CD4-positive, alpha-beta T cell treated with Interferon gamma for 1 hour (primary cell): ENCODE data around the gene DUSP1.
"Not testable (repeated sequence)": the region's sequence is repeated elsewhere in the genome, so short reads cannot be mapped to it uniquely, and the experiment has no call there.

Experiments
- DNase-seq: peaks from one replicate; pipeline ENCODE4 v3.0.0-alpha.2; 2020

The DUSP1 gene

GRCh38 chr5:172796306-172796705 is 25.3 kb upstream of the DUSP1 start:
- no peak for DNase-seq

GRCh38 chr5:172795318-172795977 is 24.5 kb upstream of the DUSP1 start:
- no peak for DNase-seq

GRCh38 chr5:172793577-172794488 is 22.8 kb upstream of the DUSP1 start:
- peak; percentile 60 for DNase-seq

- DNase-seq, result no peak
Observed at GRCh38 chr5:172792701-172793570, 21.9 kb upstream of the DUSP1 start.

- DNase-seq, result no peak
Observed at GRCh38 chr5:172791726-172792445, 20.9 kb upstream of the DUSP1 start.

- DNase-seq, result no peak
Observed at GRCh38 chr5:172791286-172791685, 20.3 kb upstream of the DUSP1 start.

GRCh38 chr5:172790496-172790889 is 19.5 kb upstream of the DUSP1 start:
- DNase-seq, result no peak

GRCh38 chr5:172789687-172790495 is 18.9 kb upstream of the DUSP1 start:
- DNase-seq, result no peak

GRCh38 chr5:172788771-172789686 is 18.0 kb upstream of the DUSP1 start:
- DNase-seq, result peak; percentile 58

- DNase-seq, result not testable (repeated sequence)
Observed at GRCh38 chr5:172787538-172787937, 16.5 kb upstream of the DUSP1 start.

GRCh38 chr5:172786736-172787462 is 15.9 kb upstream of the DUSP1 start:
- no peak for DNase-seq

GRCh38 chr5:172785429-172786088 is 14.6 kb upstream of the DUSP1 start:
- no peak for DNase-seq

- DNase-seq, result not testable (repeated sequence)
Observed at GRCh38 chr5:172784162-172784561, 13.2 kb upstream of the DUSP1 start.

GRCh38 chr5:172783319-172783718 is 12.3 kb upstream of the DUSP1 start:
- not testable (repeated sequence) for DNase-seq

- DNase-seq, result no peak
Observed at GRCh38 chr5:172782169-172783039, 11.4 kb upstream of the DUSP1 start.

GRCh38 chr5:172779691-172780341 is 8.8 kb upstream of the DUSP1 start:
- no peak for DNase-seq
